Hepatocyte (in vitro differentiated cells): ENCODE results near the gene ARVCF.

Experiments
- EZH2 ChIP-seq: fragments of 200-600 bp; sonication (generic); IDR thresholded peaks from 2 replicates; pipeline ENCODE4 v1.6.1; 2016; ENCODE audit warnings: antibody characterized with exemption, mild to moderate bottlenecking, borderline replicate concordance
- TF ChIP-seq, protein P1 (sequence below): fragments of 200-600 bp; sonication (generic); IDR thresholded peaks from 2 replicates; pipeline ENCODE4 v1.5.1; 2016; ENCODE audit warnings: antibody characterized with exemption, mild to moderate bottlenecking; ENCODE audit not compliant: poor library complexity

DNA sequence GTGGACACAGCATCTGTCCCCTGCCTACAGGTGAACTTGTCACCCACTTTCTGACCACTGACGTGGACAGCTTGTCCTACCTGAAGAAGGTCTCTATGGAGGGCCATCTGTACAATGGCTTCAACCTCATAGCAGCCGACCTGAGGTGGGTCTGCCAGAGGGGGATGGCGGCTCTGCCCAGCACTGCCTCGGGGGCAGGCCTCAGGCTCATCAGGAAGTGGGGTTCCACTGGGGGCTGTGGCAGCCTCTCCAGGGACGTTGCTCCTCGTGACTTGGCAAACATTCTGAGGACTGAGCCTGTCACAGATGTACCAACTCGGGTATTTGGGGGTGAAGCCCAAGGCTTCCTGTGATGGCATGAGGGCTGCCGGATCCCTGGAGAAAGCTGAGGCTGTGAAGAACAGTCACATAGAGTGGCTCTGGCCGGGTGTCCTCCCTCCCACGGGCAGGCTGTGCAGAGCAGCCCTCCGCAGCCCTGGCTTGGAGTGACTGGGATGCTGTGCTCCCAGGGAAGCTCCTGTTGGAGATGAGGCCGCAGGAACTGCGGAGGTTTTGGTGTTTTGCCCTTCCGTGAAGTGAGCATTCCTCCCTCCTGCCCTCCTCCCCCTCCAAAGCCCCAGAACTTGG lies 36.9 kb upstream of the ARVCF start:
- TF ChIP-seq, protein P1, sequence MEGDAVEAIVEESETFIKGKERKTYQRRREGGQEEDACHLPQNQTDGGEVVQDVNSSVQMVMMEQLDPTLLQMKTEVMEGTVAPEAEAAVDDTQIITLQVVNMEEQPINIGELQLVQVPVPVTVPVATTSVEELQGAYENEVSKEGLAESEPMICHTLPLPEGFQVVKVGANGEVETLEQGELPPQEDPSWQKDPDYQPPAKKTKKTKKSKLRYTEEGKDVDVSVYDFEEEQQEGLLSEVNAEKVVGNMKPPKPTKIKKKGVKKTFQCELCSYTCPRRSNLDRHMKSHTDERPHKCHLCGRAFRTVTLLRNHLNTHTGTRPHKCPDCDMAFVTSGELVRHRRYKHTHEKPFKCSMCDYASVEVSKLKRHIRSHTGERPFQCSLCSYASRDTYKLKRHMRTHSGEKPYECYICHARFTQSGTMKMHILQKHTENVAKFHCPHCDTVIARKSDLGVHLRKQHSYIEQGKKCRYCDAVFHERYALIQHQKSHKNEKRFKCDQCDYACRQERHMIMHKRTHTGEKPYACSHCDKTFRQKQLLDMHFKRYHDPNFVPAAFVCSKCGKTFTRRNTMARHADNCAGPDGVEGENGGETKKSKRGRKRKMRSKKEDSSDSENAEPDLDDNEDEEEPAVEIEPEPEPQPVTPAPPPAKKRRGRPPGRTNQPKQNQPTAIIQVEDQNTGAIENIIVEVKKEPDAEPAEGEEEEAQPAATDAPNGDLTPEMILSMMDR: no peak
- no peak for TF ChIP-seq EZH2
